ENCODE data around the gene SOD2.
"Not testable (repeated sequence)": the region's sequence is repeated elsewhere in the genome, so short reads cannot be mapped to it uniquely, and the experiment has no call there.

Gene SOD2

GRCh38 chr6:159682295-159682694 lies 10.7 kb downstream of the SOD2 start:
- no peak overlapping the region for H3K9ac ChIP-seq (ENCODE audit: low read length)
- no peaks in the 10 kb centered on the region for H3K4me1 ChIP-seq (ENCODE audit: control insufficient read depth, insufficient read depth, low read length)
- no peak overlapping the region for H3K27ac ChIP-seq (ENCODE audit: low read depth, low read length)
- H3K36me3 ChIP-seq (ENCODE audit: control insufficient read depth, insufficient read depth, low read length): peaks cover 50% of the 10 kb centered on the region
- no peaks in the 10 kb centered on the region for H3K9me3 ChIP-seq (ENCODE audit: control insufficient read depth, insufficient read depth, low read depth, low read length)
- H3K4me3 ChIP-seq (ENCODE audit: low read depth, low read length): no peak overlapping the region
- no peaks in the 10 kb centered on the region for H3K27me3 ChIP-seq (ENCODE audit: control insufficient read depth, insufficient read depth, low read length)

DNA sequence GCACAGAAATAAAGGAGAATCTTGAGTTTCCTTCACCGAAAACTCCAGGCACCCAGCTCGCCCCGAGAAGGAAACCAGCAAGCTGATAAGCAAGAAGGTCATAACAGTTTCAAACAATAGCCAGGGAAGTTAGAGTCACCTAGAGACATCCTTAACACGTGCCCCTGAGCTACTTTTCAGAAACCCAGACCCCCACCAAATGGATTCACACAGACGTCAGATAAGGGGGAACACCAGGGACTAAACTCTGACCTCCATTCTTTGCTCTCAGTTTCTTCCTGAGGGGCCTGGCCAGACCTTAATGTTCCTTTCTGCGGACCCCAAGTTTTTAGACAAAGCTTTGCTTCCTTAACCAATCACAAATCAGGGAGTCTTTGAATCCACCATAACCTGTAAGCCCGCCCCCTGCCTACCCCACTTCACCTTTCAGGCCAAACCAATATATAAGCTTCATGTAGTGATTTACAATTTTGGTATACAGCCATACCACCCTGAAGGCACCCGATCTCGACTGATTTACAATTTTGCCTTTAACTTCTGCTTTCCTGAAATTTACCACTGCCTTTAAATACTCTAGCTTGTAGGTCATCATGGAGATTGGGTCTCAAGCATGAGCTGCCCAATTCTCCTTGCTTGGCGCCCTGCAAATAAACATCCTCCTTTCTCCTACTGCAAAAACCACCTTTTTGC lies 11.7 kb downstream of the SOD2 start:
- H3K4me3 ChIP-seq (ENCODE audit: low read depth, low read length): no peak overlapping the region
- no peak overlapping the region for H3K27ac ChIP-seq (ENCODE audit: low read depth, low read length)
- H3K36me3 ChIP-seq (ENCODE audit: control insufficient read depth, insufficient read depth, low read length): peaks cover 42% of the 10 kb centered on the region

DNA sequence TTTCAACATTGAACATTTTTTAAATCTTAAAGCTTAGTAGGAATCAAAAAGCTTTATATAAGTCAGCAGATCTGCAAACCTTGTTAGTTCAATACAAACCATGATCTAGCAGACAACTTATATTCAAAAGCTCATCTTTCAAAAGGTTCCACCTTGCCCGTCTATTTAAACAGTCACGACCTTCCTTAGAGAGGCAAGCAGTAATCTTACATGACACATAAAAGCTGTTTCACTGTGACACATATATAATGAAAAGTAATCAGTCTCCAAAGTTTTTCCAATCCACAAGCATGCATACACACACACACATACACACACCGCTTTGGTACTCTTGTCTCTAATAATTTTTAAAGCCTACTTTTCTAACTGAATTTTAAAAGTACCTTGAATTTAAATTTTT lies 12.9 kb downstream of the SOD2 start:
- Histone ChIP-seq H3K9me3 (ENCODE audit: control insufficient read depth, insufficient read depth, low read depth, low read length) (no peaks in the 10 kb centered on the region), H3K4me3 (ENCODE audit: low read depth, low read length) (no peak overlapping the region), H3K4me1 (ENCODE audit: control insufficient read depth, insufficient read depth, low read length) (no peaks in the 10 kb centered on the region), H3K27ac (ENCODE audit: low read depth, low read length) (no peak overlapping the region), H3K36me3 (ENCODE audit: control insufficient read depth, insufficient read depth, low read length) (peaks cover 37% of the 10 kb centered on the region), H3K9ac (ENCODE audit: low read length) (no peak overlapping the region), H3K27me3 (ENCODE audit: control insufficient read depth, insufficient read depth, low read length) (no peaks in the 10 kb centered on the region)

More for the DNA sequence above, 11.7 kb downstream of the SOD2 start:
- no peaks in the 10 kb centered on the region for H3K27me3 ChIP-seq (ENCODE audit: control insufficient read depth, insufficient read depth, low read length)
- no peak overlapping the region for H3K9ac ChIP-seq (ENCODE audit: low read length)
- no peaks in the 10 kb centered on the region for H3K4me1 ChIP-seq (ENCODE audit: control insufficient read depth, insufficient read depth, low read length)
- H3K9me3 ChIP-seq (ENCODE audit: control insufficient read depth, insufficient read depth, low read depth, low read length): no peaks in the 10 kb centered on the region

- no peak overlapping the region for H3K27ac ChIP-seq (ENCODE audit: low read depth, low read length)
Measured at GRCh38 chr6:159679091-159680077, 13.7 kb downstream of the SOD2 start.

DNA sequence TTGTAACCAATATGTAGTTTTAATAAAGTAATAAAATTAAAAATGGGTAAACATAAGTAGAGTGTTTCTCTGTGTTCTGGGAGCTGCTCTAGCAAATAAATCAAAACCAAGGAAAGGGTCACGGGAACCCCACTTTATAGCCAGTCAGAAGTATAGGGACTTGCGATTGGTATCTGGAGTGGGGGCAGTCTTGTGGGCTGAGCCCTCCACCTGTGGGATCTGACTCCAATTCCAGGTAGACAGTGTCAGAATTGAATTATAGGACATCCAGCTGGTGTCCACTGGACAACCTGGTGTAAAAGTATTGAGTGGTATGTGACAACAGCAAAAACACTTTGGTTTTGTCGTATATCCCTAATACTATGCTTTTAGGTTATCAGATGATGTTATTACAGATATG lies 14.5 kb downstream of the SOD2 start:
- Histone ChIP-seq H3K4me3 (ENCODE audit: low read depth, low read length) (no peak overlapping the region), H3K9ac (ENCODE audit: low read length) (no peak overlapping the region), H3K27me3 (ENCODE audit: control insufficient read depth, insufficient read depth, low read length) (no peaks in the 10 kb centered on the region), H3K36me3 (ENCODE audit: control insufficient read depth, insufficient read depth, low read length) (peaks cover 25% of the 10 kb centered on the region), H3K27ac (ENCODE audit: low read depth, low read length) (no peak overlapping the region), H3K9me3 (ENCODE audit: control insufficient read depth, insufficient read depth, low read depth, low read length) (no peaks in the 10 kb centered on the region), H3K4me1 (ENCODE audit: control insufficient read depth, insufficient read depth, low read length) (no peaks in the 10 kb centered on the region)

More at GRCh38 chr6:159679091-159680077, 13.7 kb downstream of the SOD2 start:
- Histone ChIP-seq H3K27me3 (ENCODE audit: control insufficient read depth, insufficient read depth, low read length) (no peaks in the 10 kb centered on the region), H3K9me3 (ENCODE audit: control insufficient read depth, insufficient read depth, low read depth, low read length) (no peaks in the 10 kb centered on the region), H3K4me1 (ENCODE audit: control insufficient read depth, insufficient read depth, low read length) (no peaks in the 10 kb centered on the region), H3K36me3 (ENCODE audit: control insufficient read depth, insufficient read depth, low read length) (peaks cover 32% of the 10 kb centered on the region), H3K9ac (ENCODE audit: low read length) (no peak overlapping the region), H3K4me3 (ENCODE audit: low read depth, low read length) (no peak overlapping the region)

DNA sequence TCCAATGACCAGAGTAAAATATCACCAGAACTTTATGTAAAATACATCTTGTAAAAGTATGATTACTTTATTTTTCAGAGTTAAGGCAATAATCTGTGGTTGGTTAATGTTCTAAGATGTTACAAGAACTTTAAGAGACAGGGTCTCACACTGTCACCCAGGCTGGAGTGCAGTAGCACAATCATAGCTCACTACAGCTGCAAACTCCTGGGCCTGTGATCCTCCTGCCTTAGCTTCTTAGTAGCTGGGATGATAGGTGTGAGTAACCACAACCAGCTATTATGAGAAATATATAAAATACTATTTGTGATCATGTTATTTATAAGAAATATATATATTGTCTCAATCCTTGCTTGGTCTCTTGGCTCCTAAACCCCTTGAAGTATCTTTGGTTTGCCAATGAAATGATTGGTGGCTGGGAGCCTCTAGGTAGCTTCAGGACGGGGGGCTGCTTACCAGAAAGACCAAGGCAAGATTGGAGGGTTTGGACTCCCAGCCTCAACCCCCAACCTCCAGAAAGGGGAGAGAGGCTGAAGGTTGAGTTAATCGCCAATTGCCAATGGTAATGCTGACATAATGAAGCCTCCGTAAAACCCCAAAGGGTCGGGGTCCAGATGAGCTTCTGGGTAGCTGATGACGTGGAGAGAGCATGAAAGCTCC lies 15.4 kb downstream of the SOD2 start:
- no peak overlapping the region for H3K9ac ChIP-seq (ENCODE audit: low read length)
- H3K27me3 ChIP-seq (ENCODE audit: control insufficient read depth, insufficient read depth, low read length): no peaks in the 10 kb centered on the region
- H3K9me3 ChIP-seq (ENCODE audit: control insufficient read depth, insufficient read depth, low read depth, low read length): no peaks in the 10 kb centered on the region
- H3K4me3 ChIP-seq (ENCODE audit: low read depth, low read length): no peak overlapping the region
- no peak overlapping the region for H3K27ac ChIP-seq (ENCODE audit: low read depth, low read length)
- H3K4me1 ChIP-seq (ENCODE audit: control insufficient read depth, insufficient read depth, low read length): no peaks in the 10 kb centered on the region
- H3K36me3 ChIP-seq (ENCODE audit: control insufficient read depth, insufficient read depth, low read length): peaks cover 21% of the 10 kb centered on the region

DNA sequence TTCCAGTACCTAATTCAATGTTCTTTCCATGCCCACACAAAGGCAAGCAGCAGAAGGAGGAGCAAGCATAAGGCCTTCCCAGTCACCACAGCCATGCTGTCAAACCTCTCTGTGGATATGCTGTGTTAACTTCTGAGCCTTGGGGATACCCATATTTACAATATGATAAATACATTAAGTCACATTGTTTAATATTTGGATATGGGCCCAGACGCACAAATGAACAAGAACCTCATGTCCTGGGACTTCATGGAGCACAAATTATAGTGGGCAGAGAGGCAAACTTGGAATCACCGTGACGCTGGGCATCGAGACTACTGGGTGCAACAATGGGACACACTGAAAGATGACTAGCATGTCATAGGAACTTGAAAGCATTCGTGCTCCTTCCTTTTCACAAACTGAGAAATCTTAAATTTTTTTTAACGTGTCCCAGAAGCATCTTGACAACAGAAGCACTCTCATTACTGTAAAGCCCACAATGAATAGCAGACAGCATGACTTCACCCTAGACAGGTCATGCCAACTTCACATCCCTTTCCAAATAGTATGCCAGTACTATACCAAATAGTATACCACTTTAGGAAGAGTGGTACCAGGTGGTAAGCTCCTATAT lies 16.0 kb downstream of the SOD2 start:
- H3K4me3 ChIP-seq (ENCODE audit: low read depth, low read length): no peak overlapping the region
- H3K4me1 ChIP-seq (ENCODE audit: control insufficient read depth, insufficient read depth, low read length): no peaks in the 10 kb centered on the region
- no peak overlapping the region for H3K9ac ChIP-seq (ENCODE audit: low read length)
- H3K27ac ChIP-seq (ENCODE audit: low read depth, low read length): no peak overlapping the region
- no peaks in the 10 kb centered on the region for H3K9me3 ChIP-seq (ENCODE audit: control insufficient read depth, insufficient read depth, low read depth, low read length)
- H3K27me3 ChIP-seq (ENCODE audit: control insufficient read depth, insufficient read depth, low read length): no peaks in the 10 kb centered on the region
- H3K36me3 ChIP-seq (ENCODE audit: control insufficient read depth, insufficient read depth, low read length): peaks cover 17% of the 10 kb centered on the region

- H3K36me3 ChIP-seq (ENCODE audit: control insufficient read depth, insufficient read depth, low read length): peaks cover 11% of the 10 kb centered on the region
- H3K9ac ChIP-seq (ENCODE audit: low read length); H3K27ac ChIP-seq (ENCODE audit: low read depth, low read length); H3K4me3 ChIP-seq (ENCODE audit: low read depth, low read length); H3K9me3 ChIP-seq (ENCODE audit: control insufficient read depth, insufficient read depth, low read depth, low read length); H3K4me1 ChIP-seq (ENCODE audit: control insufficient read depth, insufficient read depth, low read length); H3K27me3 ChIP-seq (ENCODE audit: control insufficient read depth, insufficient read depth, low read length): not testable (repeated sequence)
Measured at GRCh38 chr6:159676236-159676635, 16.8 kb downstream of the SOD2 start.

DNA sequence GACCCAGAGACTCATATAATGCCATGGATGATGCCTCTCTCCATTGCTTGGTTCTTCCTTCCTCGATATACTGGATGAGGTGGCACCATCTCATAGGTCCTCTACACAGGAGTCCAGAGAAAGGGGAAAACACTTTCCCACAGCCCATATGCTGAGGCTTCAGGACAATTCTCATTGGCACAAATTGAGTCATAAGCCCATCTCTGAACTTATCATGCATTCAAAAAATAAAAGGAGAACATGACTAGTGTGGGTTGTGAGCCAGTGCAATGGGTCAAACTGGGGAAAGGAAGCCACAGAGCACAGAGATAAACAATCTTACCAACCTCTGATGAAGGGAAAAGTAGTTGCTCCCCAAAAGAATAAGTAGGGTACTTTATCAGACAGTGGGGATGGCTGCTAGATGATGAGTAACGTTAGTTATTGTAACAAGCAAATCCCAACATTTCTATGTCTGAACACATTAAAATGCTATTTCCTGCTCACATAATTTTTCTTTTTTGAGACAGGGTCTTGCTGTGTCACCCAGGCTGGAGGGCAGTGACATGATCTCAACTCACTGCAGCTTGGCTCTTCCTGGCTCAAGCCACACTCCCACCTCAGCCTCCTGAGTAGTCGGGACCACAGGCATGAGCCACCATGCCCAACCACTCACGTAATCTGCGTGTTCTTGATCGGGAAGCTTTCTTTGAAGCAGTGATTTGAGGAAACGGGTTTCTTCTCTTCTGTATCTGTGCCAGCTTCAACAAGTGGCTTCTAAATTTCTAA lies 27.0 kb downstream of the SOD2 start:
- Histone ChIP-seq H3K27ac (ENCODE audit: low read depth, low read length) (no peak overlapping the region), H3K9me3 (ENCODE audit: control insufficient read depth, insufficient read depth, low read depth, low read length) (peaks cover 14% of the 10 kb centered on the region), H3K4me3 (ENCODE audit: low read depth, low read length) (no peak overlapping the region), H3K36me3 (ENCODE audit: control insufficient read depth, insufficient read depth, low read length) (no peaks in the 10 kb centered on the region), H3K4me1 (ENCODE audit: control insufficient read depth, insufficient read depth, low read length) (no peaks in the 10 kb centered on the region), H3K27me3 (ENCODE audit: control insufficient read depth, insufficient read depth, low read length) (no peaks in the 10 kb centered on the region), H3K9ac (ENCODE audit: low read length) (no peak overlapping the region)

GRCh38 chr6:159663368-159663889 lies 29.6 kb downstream of the SOD2 start:
- not testable (repeated sequence) for H3K9me3 ChIP-seq (ENCODE audit: control insufficient read depth, insufficient read depth, low read depth, low read length); H3K4me3 ChIP-seq (ENCODE audit: low read depth, low read length); H3K27me3 ChIP-seq (ENCODE audit: control insufficient read depth, insufficient read depth, low read length); H3K9ac ChIP-seq (ENCODE audit: low read length); H3K36me3 ChIP-seq (ENCODE audit: control insufficient read depth, insufficient read depth, low read length); H3K27ac ChIP-seq (ENCODE audit: low read depth, low read length); H3K4me1 ChIP-seq (ENCODE audit: control insufficient read depth, insufficient read depth, low read length)
